Measurements from ENCODE around the gene KNSTRN. TPM values are rescaled to one million over a fixed set of nuclear protein-coding genes. Genes with fewer than 3 reads are reported as not detected.

The KNSTRN gene
- total and polyA plus RNA-seq, 2 of the 13 experiments (the other 11 are each of a cell fraction or from before 2014, with no cell fraction given), result 20.3 to 62.3 TPM

GRCh38 chr15:40421246-40422157 is 39.0 kb downstream of the KNSTRN start (continued):
- TF ChIP-seq YY1 (IDR thresholded peaks at IDR 0.05; ENCODE audit: insufficient read depth, insufficient replicate concordance, low read depth, low read length) (peak; percentile 19), SAP130 (CRISPR knock-in tag; IDR thresholded peaks at IDR 0.05; ENCODE audit: low read depth) (peak; percentile 35; the same call in 1 of the 2 replicates), DZIP1 (CRISPR knock-in tag; IDR thresholded peaks at IDR 0.05) (0 out of 2 replicates have a peak, but pooled peaks have one; percentile 34), ERF (CRISPR knock-in tag; IDR thresholded peaks at IDR 0.05) (peak; percentile 65; the same call in 1 of the 2 replicates), MAF1 (CRISPR knock-in tag; IDR thresholded peaks at IDR 0.05; ENCODE audit: borderline replicate concordance) (no peak), CBFB (CRISPR knock-in tag; IDR thresholded peaks at IDR 0.05) (0 out of 2 replicates have a peak, but pooled peaks have one; percentile 24), UBTF (CRISPR knock-in tag; IDR thresholded peaks at IDR 0.05) (0 out of 2 replicates have a peak, but pooled peaks have one; percentile 29), HOXA3 (CRISPR knock-in tag; IDR thresholded peaks at IDR 0.05) (peak; percentile 65), MXD1 (CRISPR knock-in tag; IDR thresholded peaks at IDR 0.05) (no peak), ZC3H13 (CRISPR knock-in tag; IDR thresholded peaks at IDR 0.05) (0 out of 2 replicates have a peak, but pooled peaks have one; percentile 17), RBM22 (optimal IDR thresholded peaks at IDR 0.05; ENCODE audit: low read length) (peak; percentile 83), ZFP91 (CRISPR knock-in tag; IDR thresholded peaks at IDR 0.05; ENCODE audit: borderline replicate concordance) (peak; percentile 83), SNAPC5 (CRISPR knock-in tag; IDR thresholded peaks at IDR 0.05; ENCODE audit: borderline replicate concordance) (no peak), ZGPAT (CRISPR knock-in tag; IDR thresholded peaks at IDR 0.05) (0 out of 2 replicates have a peak, but pooled peaks have one; percentile 40), MYC (CRISPR knock-in tag; IDR thresholded peaks at IDR 0.05; ENCODE audit: borderline replicate concordance) (peak; percentile 51; the same call in 1 of the 2 replicates), FOSL2 (CRISPR knock-in tag; IDR thresholded peaks at IDR 0.05) (peak; percentile 37; the same call in 1 of the 2 replicates), RELA (CRISPR knock-in tag; IDR thresholded peaks at IDR 0.05) (peak; percentile 63; the same call in 1 of the 2 replicates), PPARG (CRISPR knock-in tag; conservative IDR thresholded peaks at IDR 0.05) (no peak), FOXC1 (CRISPR knock-in tag; IDR thresholded peaks at IDR 0.05; ENCODE audit: borderline replicate concordance) (0 out of 2 replicates have a peak, but pooled peaks have one; percentile 53)
